ENCODE measurements around the gene RCOR2.
"Not testable (repeated sequence)": the region's sequence is repeated elsewhere in the genome, so short reads cannot be mapped to it uniquely, and the experiment has no call there.

Gene RCOR2

GRCh38 chr11:63875506-63876065 is 41.4 kb downstream of the RCOR2 start:
- no peak for DNase-seq

- no peak for DNase-seq
These were observed 42.5 kb downstream of the RCOR2 start for GRCh38 chr11:63874511-63874910.

GRCh38 chr11:63873311-63873710 is 43.7 kb downstream of the RCOR2 start:
- DNase-seq: no peak

GRCh38 chr11:63872800-63873197 is 44.2 kb downstream of the RCOR2 start:
- no peak for DNase-seq

GRCh38 chr11:63871962-63872799 is 44.8 kb downstream of the RCOR2 start:
- peak; percentile 19 to 98 for DNase-seq

- no peak for DNase-seq
These were observed 46.4 kb downstream of the RCOR2 start for GRCh38 chr11:63870351-63871140.

GRCh38 chr11:63869683-63870082 is 47.3 kb downstream of the RCOR2 start:
- DNase-seq: no peak

GRCh38 chr11:63869171-63869591 is 47.8 kb downstream of the RCOR2 start:
- DNase-seq: no peak

GRCh38 chr11:63868399-63869064 is 48.4 kb downstream of the RCOR2 start:
- no peak for DNase-seq

GRCh38 chr11:63867511-63867910 is 49.5 kb downstream of the RCOR2 start:
- DNase-seq: no peak

GRCh38 chr11:63866211-63866610 is 50.8 kb downstream of the RCOR2 start:
- DNase-seq: peak in 1 of 2 donors; percentile 32

- DNase-seq: not testable (repeated sequence)
These were observed 53.3 kb downstream of the RCOR2 start for GRCh38 chr11:63863620-63864019.

- DNase-seq: peak in 1 of 2 donors; percentile 9
These were observed 54.0 kb downstream of the RCOR2 start for GRCh38 chr11:63862923-63863322.

Data from bone marrow (tissue), 2 donors.